ENCODE results near the gene ABCB11. TPM values are rescaled to one million over a fixed set of nuclear protein-coding genes. Genes with fewer than 3 reads are reported as not detected.
"Not testable (repeated sequence)": the region's sequence is repeated elsewhere in the genome, so short reads cannot be mapped to it uniquely, and the experiment has no call there.

Gene ABCB11
- total and polyA plus RNA-seq, 10 of the 15 experiments (the other 5 are each of a cell fraction or from before 2014, with no cell fraction given) = not detected

DNA sequence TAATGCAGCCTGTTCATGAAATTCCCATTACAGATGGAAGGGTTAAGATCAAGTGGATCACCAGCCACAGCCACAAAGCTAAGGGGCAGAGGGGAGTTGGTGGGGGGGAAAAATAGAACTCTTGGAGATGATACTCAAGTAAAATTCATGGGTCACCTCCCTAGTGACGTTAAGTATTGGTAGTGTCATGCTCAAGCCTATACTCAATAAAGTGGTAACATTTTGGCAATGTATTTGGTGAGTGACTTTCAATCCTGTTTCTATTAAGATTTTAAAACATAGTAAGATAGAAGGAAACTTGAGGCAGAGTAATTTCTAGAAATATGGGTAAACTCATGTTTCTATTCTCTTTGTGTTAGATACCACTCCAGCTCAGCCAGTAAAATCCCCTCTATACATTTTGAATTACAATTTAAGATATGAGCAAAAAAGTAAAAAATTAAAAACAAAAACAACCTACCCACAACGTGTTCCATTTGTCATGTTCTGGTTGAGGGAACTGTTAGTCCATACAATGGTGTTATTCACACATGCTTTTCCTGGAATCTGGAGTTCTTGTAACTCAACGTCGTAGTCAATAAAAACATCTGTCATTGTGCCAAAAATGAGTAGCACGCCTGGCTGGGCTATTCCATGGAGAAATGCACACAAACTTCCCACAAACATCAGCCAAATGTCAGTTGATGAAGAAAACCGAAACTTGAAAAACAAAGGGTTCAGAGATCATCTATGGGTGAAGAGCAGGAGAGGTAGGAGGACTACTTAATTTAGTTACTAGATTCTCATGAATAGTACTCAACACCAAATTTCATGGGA, 18.1 kb downstream of the ABCB11 start (continued):
- TF ChIP-seq, protein P1, sequence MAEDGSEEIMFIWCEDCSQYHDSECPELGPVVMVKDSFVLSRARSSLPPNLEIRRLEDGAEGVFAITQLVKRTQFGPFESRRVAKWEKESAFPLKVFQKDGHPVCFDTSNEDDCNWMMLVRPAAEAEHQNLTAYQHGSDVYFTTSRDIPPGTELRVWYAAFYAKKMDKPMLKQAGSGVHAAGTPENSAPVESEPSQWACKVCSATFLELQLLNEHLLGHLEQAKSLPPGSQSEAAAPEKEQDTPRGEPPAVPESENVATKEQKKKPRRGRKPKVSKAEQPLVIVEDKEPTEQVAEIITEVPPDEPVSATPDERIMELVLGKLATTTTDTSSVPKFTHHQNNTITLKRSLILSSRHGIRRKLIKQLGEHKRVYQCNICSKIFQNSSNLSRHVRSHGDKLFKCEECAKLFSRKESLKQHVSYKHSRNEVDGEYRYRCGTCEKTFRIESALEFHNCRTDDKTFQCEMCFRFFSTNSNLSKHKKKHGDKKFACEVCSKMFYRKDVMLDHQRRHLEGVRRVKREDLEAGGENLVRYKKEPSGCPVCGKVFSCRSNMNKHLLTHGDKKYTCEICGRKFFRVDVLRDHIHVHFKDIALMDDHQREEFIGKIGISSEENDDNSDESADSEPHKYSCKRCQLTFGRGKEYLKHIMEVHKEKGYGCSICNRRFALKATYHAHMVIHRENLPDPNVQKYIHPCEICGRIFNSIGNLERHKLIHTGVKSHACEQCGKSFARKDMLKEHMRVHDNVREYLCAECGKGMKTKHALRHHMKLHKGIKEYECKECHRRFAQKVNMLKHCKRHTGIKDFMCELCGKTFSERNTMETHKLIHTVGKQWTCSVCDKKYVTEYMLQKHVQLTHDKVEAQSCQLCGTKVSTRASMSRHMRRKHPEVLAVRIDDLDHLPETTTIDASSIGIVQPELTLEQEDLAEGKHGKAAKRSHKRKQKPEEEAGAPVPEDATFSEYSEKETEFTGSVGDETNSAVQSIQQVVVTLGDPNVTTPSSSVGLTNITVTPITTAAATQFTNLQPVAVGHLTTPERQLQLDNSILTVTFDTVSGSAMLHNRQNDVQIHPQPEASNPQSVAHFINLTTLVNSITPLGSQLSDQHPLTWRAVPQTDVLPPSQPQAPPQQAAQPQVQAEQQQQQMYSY (CRISPR knock-in tag; IDR thresholded peaks at IDR 0.05) = no peak
- TF ChIP-seq LARP7 (IDR thresholded peaks at IDR 0.05) (no peak), FOXM1 (IDR thresholded peaks at IDR 0.05; ENCODE audit: low read depth, low read length) (no peak)

- ATAC-seq; H3K27ac ChIP-seq (ENCODE audit: control insufficient read depth, insufficient read depth); CTCF ChIA-PET; H3K9me3 ChIP-seq (replicated peaks; ENCODE audit: control insufficient read depth, insufficient read depth, low read length); H3K79me2 ChIP-seq (ENCODE audit: control insufficient read depth, insufficient read depth, low read length); intact Hi-C loops (cut with micrococcal nuclease; ENCODE audit: unreplicated experiment); POLR2A ChIA-PET; H3K27me3 ChIP-seq (replicated peaks in 1 of 2; ENCODE audit: control insufficient read depth in 2 of 2, insufficient read depth in 2 of 2, low read length in 1 of 2); H2AFZ ChIP-seq (ENCODE audit: control insufficient read depth, low read depth, low read length); H3K4me1 ChIP-seq (ENCODE audit: control insufficient read depth, insufficient read depth, low read length); H3K36me3 ChIP-seq (ENCODE audit: control insufficient read depth in 2 of 2, insufficient read depth in 2 of 2, low read length in 1 of 2); H3K9ac ChIP-seq (ENCODE audit: control insufficient read depth, insufficient read depth, low read length); H3K4me3 ChIP-seq; in situ Hi-C loops (cut with MboI); RAD21 ChIA-PET (ENCODE audit: unreplicated experiment); SMC1A ChIA-PET (ENCODE audit: uncharacterized antibody, unreplicated experiment); H4K20me1 ChIP-seq (ENCODE audit: control insufficient read depth, insufficient read depth); DNase-seq (ENCODE audit: low read depth, low spot score); FAIRE-seq; H3K4me2 ChIP-seq (ENCODE audit: control insufficient read depth, insufficient read depth); BruUV-seq (replicated peaks): not testable (repeated sequence)
- 40% methylated on average over 5 of the region's 5 CpGs for WGBS (ENCODE audit: insufficient coverage, insufficient replicate concordance, low lambda C conversion rate, missing lambda C conversion rate)
- peak; percentile 15 for TF ChIP-seq PBX3 (IDR thresholded peaks at IDR 0.05; ENCODE audit: insufficient replicate concordance, low read depth, low read length)
Observed at GRCh38 chr2:169012191-169012792, 18.8 kb downstream of the ABCB11 start.

Data from GM12878 (cell line).